HEK293 (cell line): ENCODE results near the gene RIPK4.

Experiments
- MEIS1 ChIP-seq: sonication (generic); formaldehyde crosslinking; IDR thresholded peaks from 2 replicates; pipeline ENCODE4 v1.8.1; 2022; ENCODE audit warnings: missing genetic modification reagents, mild to moderate bottlenecking, borderline replicate concordance
- SETDB1 ChIP-seq: IDR thresholded peaks from one replicate; pipeline ENCODE4 v1.6.1; 2017; ENCODE audit warnings: mild to moderate bottlenecking, low read length, moderate library complexity, mixed read lengths; ENCODE audit not compliant: insufficient read length
- WT1 ChIP-seq: fragments of 450-650 bp; formaldehyde crosslinking; IDR thresholded peaks from 2 replicates; pipeline ENCODE4 v1.5.1; 2016; ENCODE audit warnings: missing biosample characterization, missing genetic modification characterization
- YY1 ChIP-seq: fragments of 450-650 bp; formaldehyde crosslinking; IDR thresholded peaks from 2 replicates; pipeline ENCODE4 v1.5.1; 2018; ENCODE audit warnings: missing biosample characterization, missing genetic modification characterization
- ZNF274 ChIP-seq, 2 experiments: fragments of 200-500 bp in 1 of 2; fragments of 450-650 bp in 1 of 2; sonication (Bioruptor generic) in 1 of 2; formaldehyde crosslinking in 1 of 2; IDR thresholded peaks; 2 replicates each; pipeline versions ENCODE4 v1.5.1 to v1.6.1; 2014 to 2016; ENCODE audit warnings: borderline replicate concordance in 1 of 2, inconsistent platforms in 1 of 2, low read length in 1 of 2, missing biosample characterization in 1 of 2, missing genetic modification characterization in 1 of 2
- ZNF548 ChIP-seq: fragments of 450-650 bp; formaldehyde crosslinking; IDR thresholded peaks from 2 replicates; pipeline ENCODE4 v1.5.1; 2016; ENCODE audit warnings: missing biosample characterization, missing genetic modification characterization
- TF ChIP-seq, protein P1 (sequence below): fragments of 450-650 bp; formaldehyde crosslinking; IDR thresholded peaks from 2 replicates; pipeline ENCODE4 v1.5.1; 2016; ENCODE audit warnings: missing biosample characterization, missing genetic modification characterization
- TF ChIP-seq, protein P2 (sequence below): fragments of 450-650 bp; formaldehyde crosslinking; IDR thresholded peaks from 2 replicates; pipeline ENCODE4 v1.5.1; 2016; ENCODE audit warnings: missing biosample characterization, missing genetic modification characterization
- TF ChIP-seq, protein P3 (sequence below): fragments of 450-650 bp; formaldehyde crosslinking; IDR thresholded peaks from 2 replicates; pipeline ENCODE4 v1.5.1; 2016; ENCODE audit warnings: missing biosample characterization, missing genetic modification characterization
- TF ChIP-seq, protein P4 (sequence below): fragments of 450-650 bp; formaldehyde crosslinking; IDR thresholded peaks from 2 replicates; pipeline ENCODE4 v1.5.1; 2016; ENCODE audit warnings: missing biosample characterization, missing genetic modification characterization
- TF ChIP-seq, protein P5 (sequence below): fragments of 450-650 bp; formaldehyde crosslinking; IDR thresholded peaks from 2 replicates; pipeline ENCODE4 v1.5.1; 2016; ENCODE audit warnings: missing biosample characterization, missing genetic modification characterization

DNA sequence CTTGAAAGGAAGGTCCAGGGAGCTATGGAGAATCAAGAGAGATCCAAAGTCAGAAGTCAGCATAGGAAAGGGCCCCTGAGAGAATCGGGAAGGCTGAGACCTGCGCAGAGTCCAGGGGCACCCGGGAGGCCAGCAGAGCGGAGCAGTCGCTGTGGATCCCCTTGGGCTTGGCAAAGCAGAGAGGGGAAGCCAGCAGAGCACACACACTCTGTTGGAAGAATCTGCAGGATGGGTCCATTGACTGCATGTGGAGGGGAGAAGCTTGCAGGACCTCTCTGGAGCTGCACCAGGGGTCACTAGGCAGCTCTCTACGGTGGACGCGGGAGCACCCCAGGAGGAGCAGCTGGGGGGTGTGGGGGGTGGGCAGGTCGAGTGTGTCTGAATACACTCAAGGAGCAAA lies 6.4 kb downstream of the RIPK4 start:
- no peak for TF ChIP-seq YY1 (tag by site-specific recombination)
- TF ChIP-seq, protein P1, sequence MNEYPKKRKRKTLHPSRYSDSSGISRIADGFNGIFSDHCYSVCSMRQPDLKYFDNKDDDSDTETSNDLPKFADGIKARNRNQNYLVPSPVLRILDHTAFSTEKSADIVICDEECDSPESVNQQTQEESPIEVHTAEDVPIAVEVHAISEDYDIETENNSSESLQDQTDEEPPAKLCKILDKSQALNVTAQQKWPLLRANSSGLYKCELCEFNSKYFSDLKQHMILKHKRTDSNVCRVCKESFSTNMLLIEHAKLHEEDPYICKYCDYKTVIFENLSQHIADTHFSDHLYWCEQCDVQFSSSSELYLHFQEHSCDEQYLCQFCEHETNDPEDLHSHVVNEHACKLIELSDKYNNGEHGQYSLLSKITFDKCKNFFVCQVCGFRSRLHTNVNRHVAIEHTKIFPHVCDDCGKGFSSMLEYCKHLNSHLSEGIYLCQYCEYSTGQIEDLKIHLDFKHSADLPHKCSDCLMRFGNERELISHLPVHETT (tag by site-specific recombination): no peak
- TF ChIP-seq, protein P2, sequence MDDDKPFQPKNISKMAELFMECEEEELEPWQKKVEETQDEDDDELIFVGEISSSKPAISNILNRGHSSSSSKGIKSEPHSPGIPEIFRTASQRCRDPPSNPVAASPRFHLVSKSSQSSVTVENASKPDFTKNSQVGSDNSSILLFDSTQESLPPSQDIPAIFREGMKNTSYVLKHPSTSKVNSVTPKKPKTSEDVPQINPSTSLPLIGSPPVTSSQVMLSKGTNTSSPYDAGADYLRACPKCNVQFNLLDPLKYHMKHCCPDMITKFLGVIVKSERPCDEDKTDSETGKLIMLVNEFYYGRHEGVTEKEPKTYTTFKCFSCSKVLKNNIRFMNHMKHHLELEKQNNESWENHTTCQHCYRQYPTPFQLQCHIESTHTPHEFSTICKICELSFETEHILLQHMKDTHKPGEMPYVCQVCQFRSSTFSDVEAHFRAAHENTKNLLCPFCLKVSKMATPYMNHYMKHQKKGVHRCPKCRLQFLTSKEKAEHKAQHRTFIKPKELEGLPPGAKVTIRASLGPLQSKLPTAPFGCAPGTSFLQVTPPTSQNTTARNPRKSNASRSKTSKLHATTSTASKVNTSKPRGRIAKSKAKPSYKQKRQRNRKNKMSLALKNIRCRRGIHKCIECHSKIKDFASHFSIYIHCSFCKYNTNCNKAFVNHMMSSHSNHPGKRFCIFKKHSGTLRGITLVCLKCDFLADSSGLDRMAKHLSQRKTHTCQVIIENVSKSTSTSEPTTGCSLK: no peak
- no peak for TF ChIP-seq SETDB1
- no peak for TF ChIP-seq ZNF274 (IDR thresholded peaks at IDR 0.05; ENCODE audit: low read length)
- no peak for TF ChIP-seq ZNF274 (tag by site-specific recombination; IDR thresholded peaks at IDR 0.05; ENCODE audit: borderline replicate concordance)
- TF ChIP-seq, protein P3, sequence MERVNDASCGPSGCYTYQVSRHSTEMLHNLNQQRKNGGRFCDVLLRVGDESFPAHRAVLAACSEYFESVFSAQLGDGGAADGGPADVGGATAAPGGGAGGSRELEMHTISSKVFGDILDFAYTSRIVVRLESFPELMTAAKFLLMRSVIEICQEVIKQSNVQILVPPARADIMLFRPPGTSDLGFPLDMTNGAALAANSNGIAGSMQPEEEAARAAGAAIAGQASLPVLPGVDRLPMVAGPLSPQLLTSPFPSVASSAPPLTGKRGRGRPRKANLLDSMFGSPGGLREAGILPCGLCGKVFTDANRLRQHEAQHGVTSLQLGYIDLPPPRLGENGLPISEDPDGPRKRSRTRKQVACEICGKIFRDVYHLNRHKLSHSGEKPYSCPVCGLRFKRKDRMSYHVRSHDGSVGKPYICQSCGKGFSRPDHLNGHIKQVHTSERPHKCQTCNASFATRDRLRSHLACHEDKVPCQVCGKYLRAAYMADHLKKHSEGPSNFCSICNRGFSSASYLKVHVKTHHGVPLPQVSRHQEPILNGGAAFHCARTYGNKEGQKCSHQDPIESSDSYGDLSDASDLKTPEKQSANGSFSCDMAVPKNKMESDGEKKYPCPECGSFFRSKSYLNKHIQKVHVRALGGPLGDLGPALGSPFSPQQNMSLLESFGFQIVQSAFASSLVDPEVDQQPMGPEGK (tag by site-specific recombination): no peak
- TF ChIP-seq, protein P4, sequence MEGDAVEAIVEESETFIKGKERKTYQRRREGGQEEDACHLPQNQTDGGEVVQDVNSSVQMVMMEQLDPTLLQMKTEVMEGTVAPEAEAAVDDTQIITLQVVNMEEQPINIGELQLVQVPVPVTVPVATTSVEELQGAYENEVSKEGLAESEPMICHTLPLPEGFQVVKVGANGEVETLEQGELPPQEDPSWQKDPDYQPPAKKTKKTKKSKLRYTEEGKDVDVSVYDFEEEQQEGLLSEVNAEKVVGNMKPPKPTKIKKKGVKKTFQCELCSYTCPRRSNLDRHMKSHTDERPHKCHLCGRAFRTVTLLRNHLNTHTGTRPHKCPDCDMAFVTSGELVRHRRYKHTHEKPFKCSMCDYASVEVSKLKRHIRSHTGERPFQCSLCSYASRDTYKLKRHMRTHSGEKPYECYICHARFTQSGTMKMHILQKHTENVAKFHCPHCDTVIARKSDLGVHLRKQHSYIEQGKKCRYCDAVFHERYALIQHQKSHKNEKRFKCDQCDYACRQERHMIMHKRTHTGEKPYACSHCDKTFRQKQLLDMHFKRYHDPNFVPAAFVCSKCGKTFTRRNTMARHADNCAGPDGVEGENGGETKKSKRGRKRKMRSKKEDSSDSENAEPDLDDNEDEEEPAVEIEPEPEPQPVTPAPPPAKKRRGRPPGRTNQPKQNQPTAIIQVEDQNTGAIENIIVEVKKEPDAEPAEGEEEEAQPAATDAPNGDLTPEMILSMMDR (tag by site-specific recombination): no peak
- no peak for TF ChIP-seq WT1 (tag by site-specific recombination)
- no peak for TF ChIP-seq MEIS1 (CRISPR knock-in tag)
- no peak for TF ChIP-seq ZNF548
- TF ChIP-seq, protein P5, sequence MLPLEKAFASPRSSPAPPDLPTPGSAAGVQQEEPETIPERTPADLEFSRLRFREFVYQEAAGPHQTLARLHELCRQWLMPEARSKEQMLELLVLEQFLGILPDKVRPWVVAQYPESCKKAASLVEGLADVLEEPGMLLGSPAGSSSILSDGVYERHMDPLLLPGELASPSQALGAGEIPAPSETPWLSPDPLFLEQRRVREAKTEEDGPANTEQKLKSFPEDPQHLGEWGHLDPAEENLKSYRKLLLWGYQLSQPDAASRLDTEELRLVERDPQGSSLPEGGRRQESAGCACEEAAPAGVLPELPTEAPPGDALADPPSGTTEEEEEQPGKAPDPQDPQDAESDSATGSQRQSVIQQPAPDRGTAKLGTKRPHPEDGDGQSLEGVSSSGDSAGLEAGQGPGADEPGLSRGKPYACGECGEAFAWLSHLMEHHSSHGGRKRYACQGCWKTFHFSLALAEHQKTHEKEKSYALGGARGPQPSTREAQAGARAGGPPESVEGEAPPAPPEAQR (tag by site-specific recombination): no peak
